ENCODE results near the gene CSTA. TPM values are rescaled to one million over a fixed set of nuclear protein-coding genes. Genes with fewer than 3 reads are reported as not detected.

CSTA gene, protein sequence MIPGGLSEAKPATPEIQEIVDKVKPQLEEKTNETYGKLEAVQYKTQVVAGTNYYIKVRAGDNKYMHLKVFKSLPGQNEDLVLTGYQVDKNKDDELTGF
- polyA plus RNA-seq (2013), result 2.5 TPM

DNA sequence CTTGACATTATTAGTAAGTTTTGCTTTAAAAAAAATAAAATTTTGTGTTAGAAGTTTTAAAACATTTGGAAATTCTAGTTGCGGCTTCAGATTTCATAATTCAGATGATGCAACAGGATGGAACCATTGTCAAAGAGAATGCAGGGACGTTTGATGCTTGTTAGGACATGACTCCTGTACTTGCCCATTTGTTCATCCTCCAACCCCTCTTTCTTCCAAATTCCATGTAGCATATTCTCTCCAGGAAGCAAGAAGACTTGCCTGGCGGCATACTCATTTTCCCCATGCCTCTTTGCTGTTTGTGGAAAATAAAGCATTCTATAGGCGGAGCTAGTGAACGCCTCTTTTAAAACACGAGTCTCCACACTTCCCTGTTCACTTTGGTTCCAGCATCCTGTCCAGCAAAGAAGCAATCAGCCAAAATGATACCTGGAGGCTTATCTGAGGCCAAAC lies at the start of gene CSTA:
Gene CSTA, plus strand, starts transcription at position 378 of the 453 bp plus-strand sequence. Its CDS starts 45 bp downstream, at position 423.
- POLR2A ChIA-PET, result no interaction called here
- Histone ChIP-seq H3K4me3 (ENCODE audit: control insufficient read depth in 1 of 7, extremely low read depth in 1 of 7, insufficient read depth in 4 of 7, low read depth in 2 of 7, low read length in 6 of 7) (peak within 1 kb of the TSS in 1 of 7 experiments; percentile 69), H3K9me3 (ENCODE audit: control extremely low read depth in 1 of 5, control insufficient read depth in 4 of 5, insufficient read depth in 2 of 5, low read depth in 1 of 5, low read length in 4 of 5) (peaks cover 0 to 5% (median 0%) of the 10 kb centered on the region in 5 experiments), H3K27ac (ENCODE audit: insufficient read depth in 1 of 2, low read depth in 1 of 2, low read length in 2 of 2, poor library complexity in 1 of 2, severe bottlenecking in 2 of 2) (no peak within 1 kb of the TSS), H3K36me3 (ENCODE audit: control insufficient read depth in 4 of 4, insufficient read depth in 4 of 4, low read length in 3 of 4) (no peaks in the 10 kb centered on the region), H3K27me3 (replicated peaks in 2 of 5; ENCODE audit: control insufficient read depth in 4 of 5, insufficient read depth in 5 of 5, low read length in 4 of 5) (peaks cover 0 to 2% (median 0%) of the 10 kb centered on the region in 5 experiments), H3K4me1 (ENCODE audit: control extremely low read depth in 1 of 4, control insufficient read depth in 4 of 4, insufficient read depth in 4 of 4, low read length in 3 of 4) (no peaks in the 10 kb centered on the region)
- DNase-seq, result peak in 2 of 3 donors; percentile 20 to 22
- no CpG with 5 or more reads among the region's 6 CpGs for WGBS (ENCODE audit: insufficient coverage)
- CTCF ChIA-PET, result interaction anchor here (1.6 kb wide), 1 partner anchor 15 kb away, joined by 4 read pairs; no protein-coding TSS in a partner anchor

GRCh38 chr3:122281891-122282290 lies 43.2 kb upstream of the CSTA start:
- H3K4me1 ChIP-seq (ENCODE audit: control extremely low read depth in 1 of 4, control insufficient read depth in 4 of 4, insufficient read depth in 4 of 4, low read length in 3 of 4), result no peaks in the 10 kb centered on the region
- ChIA-PET CTCF (no interaction called here), POLR2A (no interaction called here)
- no peak overlapping the region for H3K27ac ChIP-seq (ENCODE audit: insufficient read depth in 1 of 2, low read depth in 1 of 2, low read length in 2 of 2, poor library complexity in 1 of 2, severe bottlenecking in 2 of 2)
- WGBS (ENCODE audit: insufficient coverage), result 100% methylated on average over 1 of the region's 3 CpGs
- no peaks in the 10 kb centered on the region for H3K27me3 ChIP-seq (replicated peaks in 2 of 5; ENCODE audit: control insufficient read depth in 4 of 5, insufficient read depth in 5 of 5, low read length in 4 of 5)
- H3K36me3 ChIP-seq (ENCODE audit: control insufficient read depth in 4 of 4, insufficient read depth in 4 of 4, low read length in 3 of 4), result no peaks in the 10 kb centered on the region
- no peaks in the 10 kb centered on the region for H3K9me3 ChIP-seq (ENCODE audit: control extremely low read depth in 1 of 5, control insufficient read depth in 4 of 5, insufficient read depth in 2 of 5, low read depth in 1 of 5, low read length in 4 of 5)
- no peak overlapping the region for H3K4me3 ChIP-seq (ENCODE audit: control insufficient read depth in 1 of 7, extremely low read depth in 1 of 7, insufficient read depth in 4 of 7, low read depth in 2 of 7, low read length in 6 of 7)
- no peak for DNase-seq

GRCh38 chr3:122283796-122284445 lies 41.1 kb upstream of the CSTA start:
- POLR2A ChIA-PET, result no interaction called here
- no peaks in the 10 kb centered on the region for H3K36me3 ChIP-seq (ENCODE audit: control insufficient read depth in 4 of 4, insufficient read depth in 4 of 4, low read length in 3 of 4)

GRCh38 chr3:122284486-122284885 lies 40.6 kb upstream of the CSTA start:
- Histone ChIP-seq H3K27me3 (replicated peaks in 2 of 5; ENCODE audit: control insufficient read depth in 4 of 5, insufficient read depth in 5 of 5, low read length in 4 of 5) (no peaks in the 10 kb centered on the region), H3K27ac (ENCODE audit: insufficient read depth in 1 of 2, low read depth in 1 of 2, low read length in 2 of 2, poor library complexity in 1 of 2, severe bottlenecking in 2 of 2) (no peak overlapping the region), H3K9me3 (ENCODE audit: control extremely low read depth in 1 of 5, control insufficient read depth in 4 of 5, insufficient read depth in 2 of 5, low read depth in 1 of 5, low read length in 4 of 5) (no peaks in the 10 kb centered on the region), H3K36me3 (ENCODE audit: control insufficient read depth in 4 of 4, insufficient read depth in 4 of 4, low read length in 3 of 4) (no peaks in the 10 kb centered on the region), H3K4me1 (ENCODE audit: control extremely low read depth in 1 of 4, control insufficient read depth in 4 of 4, insufficient read depth in 4 of 4, low read length in 3 of 4) (no peaks in the 10 kb centered on the region), H3K4me3 (ENCODE audit: control insufficient read depth in 1 of 7, extremely low read depth in 1 of 7, insufficient read depth in 4 of 7, low read depth in 2 of 7, low read length in 6 of 7) (no peak overlapping the region)
- 99% methylated on average over 17 of the region's 20 CpGs for WGBS (ENCODE audit: insufficient coverage)
- ChIA-PET POLR2A (no interaction called here), CTCF (no interaction called here)
- no peak for DNase-seq

More at GRCh38 chr3:122283796-122284445, 41.1 kb upstream of the CSTA start:
- no peak for DNase-seq
- no peak overlapping the region for H3K4me3 ChIP-seq (ENCODE audit: control insufficient read depth in 1 of 7, extremely low read depth in 1 of 7, insufficient read depth in 4 of 7, low read depth in 2 of 7, low read length in 6 of 7)
- WGBS (ENCODE audit: insufficient coverage), result 95% methylated on average over 20 of the region's 22 CpGs
- H3K9me3 ChIP-seq (ENCODE audit: control extremely low read depth in 1 of 5, control insufficient read depth in 4 of 5, insufficient read depth in 2 of 5, low read depth in 1 of 5, low read length in 4 of 5), result no peaks in the 10 kb centered on the region
- no peaks in the 10 kb centered on the region for H3K4me1 ChIP-seq (ENCODE audit: control extremely low read depth in 1 of 4, control insufficient read depth in 4 of 4, insufficient read depth in 4 of 4, low read length in 3 of 4)
- no peak overlapping the region for H3K27ac ChIP-seq (ENCODE audit: insufficient read depth in 1 of 2, low read depth in 1 of 2, low read length in 2 of 2, poor library complexity in 1 of 2, severe bottlenecking in 2 of 2)
- CTCF ChIA-PET, result no interaction called here
- no peaks in the 10 kb centered on the region for H3K27me3 ChIP-seq (replicated peaks in 2 of 5; ENCODE audit: control insufficient read depth in 4 of 5, insufficient read depth in 5 of 5, low read length in 4 of 5)

DNA sequence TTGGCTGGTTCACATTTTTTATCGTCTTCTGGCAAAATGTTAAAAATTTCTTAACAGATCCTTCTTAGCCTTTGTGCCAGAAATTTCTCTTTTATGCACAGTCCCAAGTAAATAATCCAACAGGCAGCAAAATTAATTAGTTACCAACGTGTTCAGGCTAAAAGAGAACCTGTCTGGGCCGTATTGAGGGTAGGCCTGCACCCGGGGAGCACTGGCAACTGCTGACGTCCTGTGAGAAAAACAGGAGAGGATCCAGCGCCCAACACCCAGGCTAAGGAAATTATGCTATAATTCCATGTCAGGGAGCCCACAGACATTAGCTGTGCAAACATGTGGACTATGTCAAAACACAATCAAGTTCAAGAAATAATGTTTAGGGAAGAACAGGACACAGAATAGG lies 30.7 kb upstream of the CSTA start:
- Histone ChIP-seq H3K27ac (ENCODE audit: insufficient read depth in 1 of 2, low read depth in 1 of 2, low read length in 2 of 2, poor library complexity in 1 of 2, severe bottlenecking in 2 of 2) (no peak overlapping the region), H3K27me3 (replicated peaks in 2 of 5; ENCODE audit: control insufficient read depth in 4 of 5, insufficient read depth in 5 of 5, low read length in 4 of 5) (no peaks in the 10 kb centered on the region), H3K4me1 (ENCODE audit: control extremely low read depth in 1 of 4, control insufficient read depth in 4 of 4, insufficient read depth in 4 of 4, low read length in 3 of 4) (peaks cover 8 to 27% (median 13%) of the 10 kb centered on the region in 4 experiments), H3K36me3 (ENCODE audit: control insufficient read depth in 4 of 4, insufficient read depth in 4 of 4, low read length in 3 of 4) (no peaks in the 10 kb centered on the region), H3K4me3 (ENCODE audit: control insufficient read depth in 1 of 7, extremely low read depth in 1 of 7, insufficient read depth in 4 of 7, low read depth in 2 of 7, low read length in 6 of 7) (no peak overlapping the region), H3K9me3 (ENCODE audit: control extremely low read depth in 1 of 5, control insufficient read depth in 4 of 5, insufficient read depth in 2 of 5, low read depth in 1 of 5, low read length in 4 of 5) (no peaks in the 10 kb centered on the region)
- ChIA-PET CTCF (no interaction called here), POLR2A (no interaction called here)
- DNase-seq, result no peak
- 76% methylated on average over 5 of the region's 6 CpGs for WGBS (ENCODE audit: insufficient coverage)

DNA sequence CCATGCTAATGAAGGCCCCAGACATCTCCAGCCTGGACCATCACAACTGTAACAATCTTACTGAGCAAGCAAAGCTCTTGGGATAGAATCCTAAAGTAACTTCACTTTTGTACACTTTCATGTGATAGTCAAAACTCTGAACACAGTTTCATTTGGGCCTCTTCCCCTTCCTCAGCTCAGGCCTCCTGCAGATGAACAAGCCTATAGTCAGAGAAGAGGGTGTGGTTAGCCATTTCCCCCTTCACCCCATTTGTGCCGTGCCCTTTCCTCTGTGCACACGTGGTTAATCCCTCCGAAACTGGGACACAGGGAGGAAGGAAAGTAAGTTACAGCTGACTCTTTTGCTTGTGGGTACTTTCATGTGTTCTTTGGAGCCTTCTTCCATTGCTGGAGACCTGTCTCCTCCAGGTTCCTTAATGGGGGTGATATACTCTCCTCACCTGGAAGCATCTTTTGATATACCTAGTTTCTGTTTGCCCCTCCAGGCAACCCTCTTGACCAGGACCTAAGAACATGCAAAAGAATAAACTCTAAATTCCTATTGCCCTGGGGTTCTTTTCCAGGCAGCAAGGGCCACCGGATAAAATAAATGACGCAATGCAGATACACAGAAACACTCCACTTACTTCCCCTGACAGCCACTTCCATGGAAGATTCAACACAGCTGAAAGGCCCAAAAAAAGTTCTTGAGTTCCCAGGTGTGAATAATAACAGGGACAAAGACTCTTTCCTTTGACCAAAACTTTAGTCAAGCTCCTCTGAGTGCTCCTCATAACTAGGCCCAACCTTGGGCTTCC lies 29.6 kb upstream of the CSTA start:
- no peak overlapping the region for H3K27ac ChIP-seq (ENCODE audit: insufficient read depth in 1 of 2, low read depth in 1 of 2, low read length in 2 of 2, poor library complexity in 1 of 2, severe bottlenecking in 2 of 2)
- peaks cover 8 to 27% (median 13%) of the 10 kb centered on the region in 4 experiments for H3K4me1 ChIP-seq (ENCODE audit: control extremely low read depth in 1 of 4, control insufficient read depth in 4 of 4, insufficient read depth in 4 of 4, low read length in 3 of 4)
- no peaks in the 10 kb centered on the region for H3K27me3 ChIP-seq (replicated peaks in 2 of 5; ENCODE audit: control insufficient read depth in 4 of 5, insufficient read depth in 5 of 5, low read length in 4 of 5)
- ChIA-PET POLR2A (no interaction called here), CTCF (interaction anchor here (1.0 to 1.4 kb wide), 2 partner anchors 9 to 193 kb away, joined by 3 to 4 read pairs; no protein-coding TSS in a partner anchor)
- peaks cover 0 to 2% (median 0%) of the 10 kb centered on the region in 5 experiments for H3K9me3 ChIP-seq (ENCODE audit: control extremely low read depth in 1 of 5, control insufficient read depth in 4 of 5, insufficient read depth in 2 of 5, low read depth in 1 of 5, low read length in 4 of 5)
- 43% methylated on average over 5 of the region's 5 CpGs for WGBS (ENCODE audit: insufficient coverage)
- no peaks in the 10 kb centered on the region for H3K36me3 ChIP-seq (ENCODE audit: control insufficient read depth in 4 of 4, insufficient read depth in 4 of 4, low read length in 3 of 4)
- no peak for DNase-seq
- peak overlapping the region in 1 of 7 experiments; percentile 30 for H3K4me3 ChIP-seq (ENCODE audit: control insufficient read depth in 1 of 7, extremely low read depth in 1 of 7, insufficient read depth in 4 of 7, low read depth in 2 of 7, low read length in 6 of 7)

DNA sequence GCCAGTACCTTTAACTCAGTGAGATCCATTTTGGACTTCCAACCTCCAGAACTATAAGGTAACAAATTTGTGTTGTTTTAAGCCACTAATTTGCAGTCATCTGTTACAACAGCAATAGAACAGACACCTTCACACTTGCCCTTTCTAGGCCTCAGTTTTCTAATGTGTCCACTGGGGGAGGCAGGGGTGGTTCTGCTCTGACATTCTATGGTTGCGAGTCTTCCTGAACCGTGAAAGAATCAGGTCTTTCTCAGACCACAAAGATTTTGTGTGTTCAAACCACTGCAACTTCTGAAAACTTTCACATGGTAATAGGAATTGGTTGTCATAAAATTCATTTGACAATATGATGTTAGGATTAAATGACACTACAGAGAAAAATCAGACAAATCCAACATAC lies 26.8 kb upstream of the CSTA start:
- peaks cover 8 to 33% (median 15%) of the 10 kb centered on the region in 4 experiments for H3K4me1 ChIP-seq (ENCODE audit: control extremely low read depth in 1 of 4, control insufficient read depth in 4 of 4, insufficient read depth in 4 of 4, low read length in 3 of 4)
- 100% methylated on average over 1 of the region's 2 CpGs for WGBS (ENCODE audit: insufficient coverage)
- ChIA-PET CTCF (no interaction called here), POLR2A (no interaction called here)
- H3K4me3 ChIP-seq (ENCODE audit: control insufficient read depth in 1 of 7, extremely low read depth in 1 of 7, insufficient read depth in 4 of 7, low read depth in 2 of 7, low read length in 6 of 7), result no peak overlapping the region
- peak in 1 of 3 donors; percentile 13 for DNase-seq
- H3K27me3 ChIP-seq (replicated peaks in 2 of 5; ENCODE audit: control insufficient read depth in 4 of 5, insufficient read depth in 5 of 5, low read length in 4 of 5), result no peaks in the 10 kb centered on the region
- H3K27ac ChIP-seq (ENCODE audit: insufficient read depth in 1 of 2, low read depth in 1 of 2, low read length in 2 of 2, poor library complexity in 1 of 2, severe bottlenecking in 2 of 2), result no peak overlapping the region
- peaks cover 0 to 2% (median 0%) of the 10 kb centered on the region in 5 experiments for H3K9me3 ChIP-seq (ENCODE audit: control extremely low read depth in 1 of 5, control insufficient read depth in 4 of 5, insufficient read depth in 2 of 5, low read depth in 1 of 5, low read length in 4 of 5)
- H3K36me3 ChIP-seq (ENCODE audit: control insufficient read depth in 4 of 4, insufficient read depth in 4 of 4, low read length in 3 of 4), result no peaks in the 10 kb centered on the region

Data from common myeloid progenitor, CD34-positive (primary cell).